ENCODE results near the gene CCDC60.

The CCDC60 gene, protein sequence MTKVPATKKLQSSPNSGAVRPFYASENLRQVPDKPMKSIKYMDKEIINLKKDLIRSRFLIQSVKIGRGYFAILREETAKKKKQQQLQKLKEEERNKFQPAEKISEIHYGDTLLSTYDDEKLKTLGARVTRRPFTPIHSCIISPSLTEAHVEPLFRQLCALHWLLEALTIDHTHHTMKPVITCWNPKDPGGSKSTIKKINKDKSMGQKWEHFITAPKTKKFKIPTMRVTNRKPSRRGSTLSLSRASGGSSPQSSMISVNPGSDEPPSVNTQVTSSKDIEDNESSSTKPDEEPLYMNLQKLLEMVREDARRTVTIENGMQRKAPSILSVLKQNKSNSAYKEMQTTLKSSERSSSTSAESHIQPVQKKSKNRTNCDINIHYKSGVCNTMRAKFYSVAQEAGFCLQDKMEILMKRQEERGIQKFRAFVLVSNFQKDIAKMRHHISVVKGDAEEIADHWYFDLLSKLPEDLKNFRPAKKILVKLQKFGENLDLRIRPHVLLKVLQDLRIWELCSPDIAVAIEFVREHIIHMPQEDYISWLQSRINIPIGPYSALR

DNA sequence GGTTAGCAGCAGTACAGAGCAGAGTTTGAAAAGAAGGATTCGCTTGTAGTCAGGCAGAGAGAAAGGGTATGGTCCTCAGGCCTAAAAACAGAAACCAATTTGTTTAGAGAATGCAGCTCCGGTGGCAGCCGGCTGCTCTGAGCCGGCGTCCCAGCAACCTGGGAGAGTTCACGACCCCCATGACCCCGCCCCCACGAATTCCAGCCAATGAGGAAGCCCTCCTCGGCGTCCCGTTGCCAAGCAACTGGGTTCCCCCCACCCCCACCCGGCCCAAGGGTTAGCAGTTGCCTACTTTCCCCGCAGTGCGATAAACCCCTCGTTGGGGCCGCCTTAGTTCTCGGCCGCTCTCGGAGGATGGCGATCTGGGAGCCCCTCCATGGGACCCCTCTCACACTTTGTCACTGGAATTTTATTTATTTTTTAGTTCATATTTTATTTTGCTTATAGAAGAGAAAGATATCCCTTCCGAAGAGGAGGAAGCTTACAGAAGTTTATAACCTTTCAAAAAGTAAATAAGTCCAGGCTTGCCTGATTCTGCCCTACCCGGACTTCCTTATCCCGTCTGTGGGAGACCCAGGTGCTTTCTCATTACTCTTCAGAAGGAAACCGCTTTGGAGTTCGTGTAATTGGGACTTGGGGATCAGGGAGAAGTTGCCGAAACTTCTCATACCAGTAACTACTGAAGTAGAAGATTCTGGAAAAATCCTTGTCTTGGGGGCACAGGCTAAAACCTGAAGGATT lies at the start of gene CCDC60:
CCDC60 (plus strand) TSS at position 300 of the 741 bp plus-strand sequence. CDS start 448 bp downstream, outside the sequence.
- peak in 1 of 2 experiments; percentile 6 for DNase-seq
- TF ChIP-seq GATA1 (IDR thresholded peaks at IDR 0.05; ENCODE audit: low read depth, low read length) (no peak), POLR2A (IDR thresholded peaks at IDR 0.05; ENCODE audit: low read length) (no peak)

DNA sequence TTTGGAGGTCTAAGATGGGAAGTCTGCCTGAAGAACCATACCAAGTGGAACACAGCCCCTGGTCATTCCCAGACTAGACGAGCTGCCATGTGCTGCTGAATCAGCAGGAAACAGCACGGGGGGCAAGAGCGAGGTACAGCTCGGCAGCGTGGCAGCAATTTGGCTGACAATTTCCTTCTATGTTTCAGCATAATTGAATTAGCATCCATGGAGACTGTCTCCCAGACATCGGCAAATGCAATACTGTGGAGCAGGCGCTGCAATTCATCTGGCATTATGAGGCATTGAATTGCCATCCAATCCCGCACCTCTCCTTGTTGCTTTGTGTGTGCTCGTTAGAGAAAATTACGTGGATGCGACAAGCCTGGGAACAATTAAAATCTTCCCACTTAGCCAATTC lies 46.0 kb upstream of the CCDC60 start:
- TF ChIP-seq GATA1 (IDR thresholded peaks at IDR 0.05; ENCODE audit: low read depth, low read length) (no peak), POLR2A (IDR thresholded peaks at IDR 0.05; ENCODE audit: low read length) (no peak)

DNA sequence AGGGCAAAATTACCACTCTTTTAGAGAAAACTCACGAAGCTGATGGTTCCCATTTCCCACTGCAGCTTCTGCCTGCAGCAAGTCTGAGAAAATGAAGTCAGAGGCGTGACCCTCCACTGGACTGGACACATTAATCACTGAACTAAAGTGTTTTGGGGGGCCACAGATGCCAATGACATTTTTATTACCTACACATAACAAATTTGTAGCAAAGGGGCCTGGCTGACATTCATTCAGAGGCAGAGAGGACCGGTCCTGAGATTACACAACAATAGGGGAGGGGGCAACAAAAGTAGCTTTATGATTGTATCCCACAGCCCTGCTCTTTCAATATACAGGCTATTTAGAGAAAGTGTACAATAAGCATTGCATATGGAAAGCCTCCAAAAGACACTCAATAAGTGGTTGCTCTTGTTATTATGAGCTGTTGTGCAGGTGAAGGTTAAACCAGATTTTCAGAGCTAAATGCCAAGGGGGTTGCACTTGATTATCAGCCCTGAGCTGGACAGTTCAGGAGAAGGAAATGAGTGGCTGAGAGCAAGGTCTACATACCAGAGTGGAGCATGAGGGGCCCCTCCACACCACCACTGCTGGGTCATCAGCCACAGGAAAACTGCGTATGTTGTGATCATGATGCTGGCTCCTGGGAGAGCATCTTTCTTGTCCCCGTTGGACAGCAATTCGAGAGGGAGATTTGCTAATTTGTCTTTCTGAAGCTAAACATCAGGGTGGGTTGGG lies 41.5 kb upstream of the CCDC60 start:
- TF ChIP-seq GATA1 (IDR thresholded peaks at IDR 0.05; ENCODE audit: low read depth, low read length) (no peak), POLR2A (IDR thresholded peaks at IDR 0.05; ENCODE audit: low read length) (no peak)
- DNase-seq, result no peak

More for the DNA sequence above, 46.0 kb upstream of the CCDC60 start:
- no peak for DNase-seq

DNA sequence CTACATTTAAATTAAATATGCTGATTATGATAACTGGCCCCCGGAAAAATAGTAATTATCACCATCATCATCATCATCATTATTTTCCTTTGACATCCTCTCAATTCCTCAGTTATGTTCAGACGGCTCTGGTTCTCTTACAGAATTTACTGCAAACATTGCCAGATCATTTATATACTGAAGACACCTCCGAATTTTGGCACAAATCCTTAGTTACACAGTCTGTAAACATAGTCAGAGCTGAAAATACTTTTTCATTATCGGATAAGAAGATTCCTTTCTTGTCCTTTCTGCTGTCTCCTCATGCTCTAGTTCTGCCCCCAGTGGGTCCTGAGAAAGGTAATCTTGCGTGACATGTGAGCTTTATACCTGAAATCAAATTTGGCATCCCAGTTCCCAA lies 40.3 kb upstream of the CCDC60 start:
- TF ChIP-seq GATA1 (IDR thresholded peaks at IDR 0.05; ENCODE audit: low read depth, low read length) (no peak), POLR2A (IDR thresholded peaks at IDR 0.05; ENCODE audit: low read length) (no peak)

DNA sequence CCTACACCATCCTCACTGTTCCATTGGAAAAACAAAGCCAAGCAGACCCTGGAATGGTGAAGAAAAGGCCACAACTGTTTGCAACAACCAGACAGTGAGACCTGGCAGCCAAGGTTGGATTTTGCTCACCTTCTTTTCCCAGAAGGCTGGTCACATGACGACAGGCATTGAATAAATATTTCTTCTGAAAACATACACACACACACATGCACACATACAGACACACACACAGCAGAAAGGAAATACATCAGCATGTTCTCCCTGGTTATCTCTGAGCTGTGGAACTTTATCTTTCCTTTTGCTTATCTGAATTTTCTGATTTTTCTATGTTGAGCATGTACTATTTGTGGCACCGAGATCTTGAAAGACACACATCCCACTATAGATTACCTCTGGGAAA lies 38.0 kb upstream of the CCDC60 start:
- no peak for TF ChIP-seq GATA1 (IDR thresholded peaks at IDR 0.05; ENCODE audit: low read depth, low read length)
- no peak for TF ChIP-seq POLR2A (IDR thresholded peaks at IDR 0.05; ENCODE audit: low read length)

More for the DNA sequence above, 40.3 kb upstream of the CCDC60 start:
- DNase-seq, result no peak

DNA sequence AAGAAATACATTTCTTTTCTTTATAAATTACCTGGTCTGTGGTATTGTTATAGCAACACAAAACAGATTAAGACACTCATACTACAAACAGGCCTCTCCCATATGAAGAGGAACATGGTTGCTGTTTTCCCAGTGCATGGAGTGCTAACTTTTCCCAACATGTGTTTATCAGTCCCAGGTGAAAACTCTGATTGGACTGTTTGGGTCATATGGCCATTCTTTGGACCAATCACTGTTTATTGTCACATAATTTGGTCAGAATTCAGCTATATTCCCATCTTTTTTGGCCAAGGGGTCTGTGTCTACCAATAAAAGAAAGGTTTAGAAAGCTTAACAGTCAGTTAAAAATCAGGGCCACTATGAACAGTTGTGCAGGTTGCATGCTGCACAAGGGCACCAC lies 35.4 kb upstream of the CCDC60 start:
- DNase-seq, result no peak
- TF ChIP-seq GATA1 (IDR thresholded peaks at IDR 0.05; ENCODE audit: low read depth, low read length) (no peak), POLR2A (IDR thresholded peaks at IDR 0.05; ENCODE audit: low read length) (no peak)

More for the DNA sequence above, 38.0 kb upstream of the CCDC60 start:
- no peak for DNase-seq

DNA sequence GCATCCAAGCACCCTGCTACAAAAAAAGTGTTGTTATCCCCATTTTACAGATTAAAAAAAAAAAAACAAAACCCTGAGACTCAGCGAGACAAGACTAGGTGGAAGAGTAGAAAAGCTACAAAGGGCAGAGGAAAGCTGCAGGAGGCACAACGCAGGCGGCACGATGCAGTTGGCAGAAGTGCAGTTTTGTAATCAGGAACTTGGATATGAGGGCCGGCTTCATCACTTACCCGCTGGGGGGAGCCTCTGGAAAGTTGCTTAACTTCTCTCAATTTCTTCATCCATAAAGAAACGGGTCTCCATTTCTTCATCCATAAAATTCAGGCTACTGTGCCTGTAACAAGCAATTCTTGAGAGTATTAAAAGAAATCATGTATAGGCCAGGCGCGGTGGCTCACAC lies 33.1 kb upstream of the CCDC60 start:
- TF ChIP-seq GATA1 (IDR thresholded peaks at IDR 0.05; ENCODE audit: low read depth, low read length), result no peak

DNA sequence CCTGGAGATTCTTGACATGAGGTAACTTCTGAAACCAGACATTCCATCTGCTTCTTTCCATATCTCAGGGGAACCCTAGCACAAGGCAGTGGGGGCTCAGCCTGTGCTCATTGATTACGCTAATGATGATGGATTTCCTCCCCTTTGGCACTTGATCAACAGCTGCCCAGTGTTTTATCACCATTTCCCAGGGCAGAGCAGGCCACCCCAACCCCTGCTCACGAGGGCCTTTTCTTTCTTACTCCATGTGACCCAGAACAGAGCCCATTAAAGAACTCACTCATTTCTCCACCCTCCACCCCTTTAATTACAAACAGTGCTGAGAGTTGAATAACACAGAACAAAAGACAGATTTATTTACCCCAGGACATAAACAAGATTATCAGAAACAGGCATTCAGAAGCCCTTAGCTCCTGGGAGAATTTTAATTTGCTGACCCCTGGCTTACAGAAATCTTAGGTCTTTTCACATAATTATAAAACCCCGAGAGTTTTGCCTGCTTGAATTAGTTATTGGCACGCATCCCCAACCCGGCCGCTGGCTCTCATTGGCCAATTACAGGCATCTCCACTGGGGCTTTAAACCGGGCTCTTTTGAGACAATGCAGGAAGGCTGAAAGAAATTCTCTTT lies 32.0 kb upstream of the CCDC60 start:
- no peak for DNase-seq
- TF ChIP-seq GATA1 (IDR thresholded peaks at IDR 0.05; ENCODE audit: low read depth, low read length), result no peak
- no peak for TF ChIP-seq POLR2A (IDR thresholded peaks at IDR 0.05; ENCODE audit: low read length)

More for the DNA sequence above, 33.1 kb upstream of the CCDC60 start:
- DNase-seq, result no peak

DNA sequence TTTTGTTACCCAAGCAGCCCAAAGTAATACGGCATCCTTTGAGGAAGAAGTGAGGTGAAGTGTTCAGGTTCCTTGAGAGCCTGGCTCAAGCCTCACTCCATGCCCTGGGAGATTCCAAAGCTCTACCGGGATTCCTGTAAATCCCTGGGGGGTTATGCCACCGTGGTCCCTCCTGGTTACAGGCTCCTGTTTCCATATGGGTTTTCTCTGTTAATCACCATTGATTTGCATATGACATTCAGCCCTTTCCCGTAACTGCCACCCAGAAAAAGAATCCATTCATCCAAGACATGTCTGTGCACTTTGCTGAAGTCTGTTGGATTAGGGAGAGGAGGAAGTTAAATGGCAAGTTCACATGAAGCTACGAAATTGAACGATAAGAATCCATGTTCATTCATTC lies 27.9 kb upstream of the CCDC60 start:
- TF ChIP-seq POLR2A (IDR thresholded peaks at IDR 0.05; ENCODE audit: low read length), result no peak
- no peak for TF ChIP-seq GATA1 (IDR thresholded peaks at IDR 0.05; ENCODE audit: low read depth, low read length)
- DNase-seq, result no peak

DNA sequence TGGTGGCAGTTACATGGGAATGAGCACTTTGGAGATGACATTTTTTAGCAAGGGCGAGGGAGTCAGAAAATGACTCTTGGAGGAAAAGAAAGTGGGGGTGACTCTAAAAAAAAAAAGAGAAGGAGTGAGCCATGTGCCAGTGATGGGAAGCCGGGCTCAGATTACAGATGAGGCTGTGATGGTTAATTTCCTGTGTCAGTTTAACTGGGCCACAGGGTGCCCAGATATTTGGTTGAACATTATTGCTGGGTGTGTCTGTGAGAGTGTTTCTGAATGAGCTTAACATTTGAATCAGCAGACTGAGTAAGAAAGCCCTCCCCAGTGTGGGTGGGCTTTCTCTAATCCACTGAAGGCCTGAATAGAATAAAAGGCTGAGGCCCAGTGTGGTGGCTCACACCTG lies 26.8 kb upstream of the CCDC60 start:
- no peak for TF ChIP-seq POLR2A (IDR thresholded peaks at IDR 0.05; ENCODE audit: low read length)
- TF ChIP-seq GATA1 (IDR thresholded peaks at IDR 0.05; ENCODE audit: low read depth, low read length), result no peak
- no peak for DNase-seq

DNA sequence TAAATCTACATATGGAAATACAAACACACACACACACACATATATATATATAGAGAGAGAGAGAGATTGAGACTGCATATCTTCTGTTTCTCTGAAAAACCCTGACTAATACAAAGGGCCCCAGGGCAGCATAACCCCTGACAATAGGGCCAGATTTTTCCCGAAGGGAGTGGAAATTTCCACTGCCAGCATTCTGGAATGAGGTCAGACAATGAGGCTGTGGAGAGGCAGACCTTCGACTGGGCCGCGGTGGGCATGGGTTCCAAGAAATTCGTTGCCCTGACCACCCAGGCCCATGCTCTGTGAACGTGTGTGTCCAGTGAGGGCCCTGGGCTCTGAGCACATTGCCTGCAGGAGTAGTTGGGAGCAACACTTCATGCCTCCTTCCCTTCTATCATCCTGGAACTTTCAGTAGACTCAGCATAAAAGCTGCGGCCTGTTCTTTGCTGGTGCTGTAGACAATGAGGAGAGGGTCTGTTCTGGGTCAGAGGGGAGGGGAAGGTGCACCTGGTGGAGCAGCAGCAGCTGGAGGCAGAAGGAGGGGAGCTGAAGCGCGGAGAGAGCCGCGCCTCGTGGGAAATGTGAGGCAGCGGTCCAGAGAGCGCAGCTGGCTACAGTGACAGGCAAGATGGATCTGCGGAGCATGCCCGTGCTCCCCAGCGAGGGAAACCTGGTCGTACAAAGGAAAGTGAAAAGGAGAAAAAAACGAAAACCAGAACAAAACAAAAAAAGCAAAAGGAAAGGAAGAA lies 25.6 kb upstream of the CCDC60 start:
- DNase-seq, result no peak
- TF ChIP-seq POLR2A (IDR thresholded peaks at IDR 0.05; ENCODE audit: low read length) (no peak), GATA1 (IDR thresholded peaks at IDR 0.05; ENCODE audit: low read depth, low read length) (no peak)

DNA sequence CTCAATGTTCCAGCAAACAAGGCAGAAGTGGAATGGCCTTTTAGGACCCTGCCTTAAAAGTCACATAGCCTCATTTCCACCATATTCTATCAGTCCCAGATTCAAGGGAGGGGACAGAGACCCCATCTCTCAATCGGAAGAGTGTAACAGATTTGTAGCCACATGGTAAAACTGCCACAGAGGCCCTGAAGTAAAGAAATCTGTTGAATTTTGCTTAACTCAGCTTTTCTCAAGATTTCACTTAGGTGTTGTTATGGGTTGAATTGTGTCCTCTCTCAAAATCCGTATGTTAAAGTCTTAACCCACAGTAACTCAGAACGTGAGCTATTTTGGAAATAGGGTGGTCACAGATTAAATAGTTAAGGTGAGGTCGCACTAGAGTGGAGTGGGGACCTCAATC lies 22.7 kb upstream of the CCDC60 start:
- no peak for DNase-seq
- TF ChIP-seq GATA1 (IDR thresholded peaks at IDR 0.05; ENCODE audit: low read depth, low read length), result no peak
- TF ChIP-seq POLR2A (IDR thresholded peaks at IDR 0.05; ENCODE audit: low read length), result no peak

DNA sequence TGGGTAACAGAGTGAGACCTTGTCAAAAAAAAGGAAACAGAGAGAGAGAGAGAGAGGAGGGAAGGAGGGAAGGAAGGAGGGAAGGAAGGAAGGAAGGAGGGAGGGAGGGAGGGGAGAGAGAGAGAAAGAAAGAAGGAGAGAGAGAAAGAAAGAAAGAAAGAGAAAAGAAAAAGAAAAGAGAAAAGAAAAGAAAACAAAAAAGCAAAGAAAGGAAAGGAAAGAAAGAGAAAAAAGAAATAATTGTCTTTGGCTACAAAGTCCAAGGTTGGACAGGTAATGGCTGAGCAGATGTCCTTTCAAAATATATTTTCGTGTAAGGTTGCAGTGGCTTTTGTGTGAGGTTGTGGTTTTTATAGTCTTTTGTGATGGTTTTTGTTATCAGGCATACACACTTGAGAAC lies 21.6 kb upstream of the CCDC60 start:
- no peak for DNase-seq

More for the DNA sequence above, 21.6 kb upstream of the CCDC60 start:
- TF ChIP-seq GATA1 (IDR thresholded peaks at IDR 0.05; ENCODE audit: low read depth, low read length) (no peak), POLR2A (IDR thresholded peaks at IDR 0.05; ENCODE audit: low read length) (no peak)
